Measurements from ENCODE around the gene PSMD9.

DNA sequence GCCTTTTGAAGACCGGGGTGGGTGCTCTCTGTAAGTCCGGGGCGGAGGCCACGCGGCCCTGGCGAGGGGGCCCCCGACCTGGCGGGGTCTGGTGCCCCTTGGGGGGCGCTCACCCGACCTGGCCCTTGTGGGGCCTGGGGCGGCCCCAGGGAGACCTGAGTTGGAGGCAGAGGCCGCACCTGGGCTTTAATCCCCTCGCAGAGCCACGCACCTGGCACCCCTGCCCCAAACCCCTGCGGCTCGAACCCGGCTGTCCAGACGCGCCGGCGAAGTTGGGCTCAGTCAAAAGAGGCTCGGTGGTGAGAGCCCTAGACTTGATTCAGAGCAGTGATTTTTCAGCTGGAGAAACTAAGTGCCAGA is 30.1 kb downstream of the PSMD9 start:
- TF ChIP-seq, protein P1, sequence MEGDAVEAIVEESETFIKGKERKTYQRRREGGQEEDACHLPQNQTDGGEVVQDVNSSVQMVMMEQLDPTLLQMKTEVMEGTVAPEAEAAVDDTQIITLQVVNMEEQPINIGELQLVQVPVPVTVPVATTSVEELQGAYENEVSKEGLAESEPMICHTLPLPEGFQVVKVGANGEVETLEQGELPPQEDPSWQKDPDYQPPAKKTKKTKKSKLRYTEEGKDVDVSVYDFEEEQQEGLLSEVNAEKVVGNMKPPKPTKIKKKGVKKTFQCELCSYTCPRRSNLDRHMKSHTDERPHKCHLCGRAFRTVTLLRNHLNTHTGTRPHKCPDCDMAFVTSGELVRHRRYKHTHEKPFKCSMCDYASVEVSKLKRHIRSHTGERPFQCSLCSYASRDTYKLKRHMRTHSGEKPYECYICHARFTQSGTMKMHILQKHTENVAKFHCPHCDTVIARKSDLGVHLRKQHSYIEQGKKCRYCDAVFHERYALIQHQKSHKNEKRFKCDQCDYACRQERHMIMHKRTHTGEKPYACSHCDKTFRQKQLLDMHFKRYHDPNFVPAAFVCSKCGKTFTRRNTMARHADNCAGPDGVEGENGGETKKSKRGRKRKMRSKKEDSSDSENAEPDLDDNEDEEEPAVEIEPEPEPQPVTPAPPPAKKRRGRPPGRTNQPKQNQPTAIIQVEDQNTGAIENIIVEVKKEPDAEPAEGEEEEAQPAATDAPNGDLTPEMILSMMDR (IDR thresholded peaks at IDR 0.05) = no peak
- TF ChIP-seq POLR2AphosphoS5 (IDR thresholded peaks at IDR 0.05) (no peak), POLR2A (IDR thresholded peaks at IDR 0.05) (no peak), EP300 (IDR thresholded peaks at IDR 0.05) (no peak)
